Measurements from ENCODE around the gene SDS.

SDS gene

GRCh38 chr12:113422030-113422885 is 18.6 kb upstream of the SDS start, which contains the start of gene SDSL:
TSS of gene SDSL (plus strand) at chr12:113422380. CDS start at chr12:113427983, 5,603 bp downstream.
- Histone ChIP-seq H3K9ac (ENCODE audit: insufficient read length) (no peak within 1 kb of the TSS), H3K27ac (no peak within 1 kb of the TSS), H3K4me3 (no peak within 1 kb of the TSS), H3K9me3 (ENCODE audit: low read depth, low read length) (no peaks in the 10 kb centered on the region), H3K36me3 (ENCODE audit: insufficient read depth, low read length) (no peaks in the 10 kb centered on the region)
- no peak for DNase-seq (ENCODE audit: low read depth, low spot score)
- TF ChIP-seq EZH2 (IDR thresholded peaks at IDR 0.05): no peak

- H3K27ac ChIP-seq: no peak overlapping the region
- H3K4me3 ChIP-seq: no peak overlapping the region
- no peak for DNase-seq (ENCODE audit: low read depth, low spot score)
- no peaks in the 10 kb centered on the region for H3K36me3 ChIP-seq (ENCODE audit: insufficient read depth, low read length)
- H3K9me3 ChIP-seq (ENCODE audit: low read depth, low read length): no peaks in the 10 kb centered on the region
- no peak for TF ChIP-seq POLR2AphosphoS5 (IDR thresholded peaks at IDR 0.05; ENCODE audit: borderline replicate concordance, low read depth, low read length)
- no peak for TF ChIP-seq FOXP2 (optimal IDR thresholded peaks at IDR 0.05; ENCODE audit: control extremely low read depth, extremely low read length, insufficient read depth)
- TF ChIP-seq EZH2 (IDR thresholded peaks at IDR 0.05): no peak
- no peak overlapping the region for H3K9ac ChIP-seq (ENCODE audit: insufficient read length)
Measured at GRCh38 chr12:113420996-113421595, 17.4 kb upstream of the SDS start.

- Histone ChIP-seq H3K27ac (no peak overlapping the region), H3K4me3 (no peak overlapping the region), H3K9me3 (ENCODE audit: low read depth, low read length) (no peaks in the 10 kb centered on the region), H3K36me3 (ENCODE audit: insufficient read depth, low read length) (no peaks in the 10 kb centered on the region), H3K9ac (ENCODE audit: insufficient read length) (no peak overlapping the region)
- TF ChIP-seq POLR2AphosphoS5 (IDR thresholded peaks at IDR 0.05; ENCODE audit: borderline replicate concordance, low read depth, low read length): no peak
- TF ChIP-seq EZH2 (IDR thresholded peaks at IDR 0.05): no peak
- TF ChIP-seq FOXP2 (optimal IDR thresholded peaks at IDR 0.05; ENCODE audit: control extremely low read depth, extremely low read length, insufficient read depth): no peak
- DNase-seq (ENCODE audit: low read depth, low spot score): no peak
Measured at GRCh38 chr12:113418213-113418879, 14.7 kb upstream of the SDS start.

GRCh38 chr12:113416091-113416754 is 12.5 kb upstream of the SDS start:
- TF ChIP-seq POLR2AphosphoS5 (IDR thresholded peaks at IDR 0.05; ENCODE audit: borderline replicate concordance, low read depth, low read length) (no peak), EZH2 (IDR thresholded peaks at IDR 0.05) (no peak), FOXP2 (optimal IDR thresholded peaks at IDR 0.05; ENCODE audit: control extremely low read depth, extremely low read length, insufficient read depth) (no peak)
- H3K9me3 ChIP-seq (ENCODE audit: low read depth, low read length): no peaks in the 10 kb centered on the region
- no peak overlapping the region for H3K4me3 ChIP-seq
- H3K9ac ChIP-seq (ENCODE audit: insufficient read length): no peak overlapping the region
- no peaks in the 10 kb centered on the region for H3K36me3 ChIP-seq (ENCODE audit: insufficient read depth, low read length)
- no peak overlapping the region for H3K27ac ChIP-seq
- DNase-seq (ENCODE audit: low read depth, low spot score): no peak

- Histone ChIP-seq H3K4me3 (no peak overlapping the region), H3K36me3 (ENCODE audit: insufficient read depth, low read length) (no peaks in the 10 kb centered on the region), H3K9me3 (ENCODE audit: low read depth, low read length) (no peaks in the 10 kb centered on the region), H3K27ac (no peak overlapping the region), H3K9ac (ENCODE audit: insufficient read length) (no peak overlapping the region)
- TF ChIP-seq EZH2 (IDR thresholded peaks at IDR 0.05): no peak
- TF ChIP-seq POLR2AphosphoS5 (IDR thresholded peaks at IDR 0.05; ENCODE audit: borderline replicate concordance, low read depth, low read length): no peak
- TF ChIP-seq FOXP2 (optimal IDR thresholded peaks at IDR 0.05; ENCODE audit: control extremely low read depth, extremely low read length, insufficient read depth): no peak
- DNase-seq (ENCODE audit: low read depth, low spot score): no peak
Measured at GRCh38 chr12:113414519-113415038, 10.9 kb upstream of the SDS start.

- Histone ChIP-seq H3K9ac (ENCODE audit: insufficient read length) (no peak overlapping the region), H3K9me3 (ENCODE audit: low read depth, low read length) (no peaks in the 10 kb centered on the region), H3K36me3 (ENCODE audit: insufficient read depth, low read length) (no peaks in the 10 kb centered on the region), H3K4me3 (no peak overlapping the region), H3K27ac (no peak overlapping the region)
- DNase-seq (ENCODE audit: low read depth, low spot score): no peak
- no peak for TF ChIP-seq FOXP2 (optimal IDR thresholded peaks at IDR 0.05; ENCODE audit: control extremely low read depth, extremely low read length, insufficient read depth)
- no peak for TF ChIP-seq EZH2 (IDR thresholded peaks at IDR 0.05)
- no peak for TF ChIP-seq POLR2AphosphoS5 (IDR thresholded peaks at IDR 0.05; ENCODE audit: borderline replicate concordance, low read depth, low read length)
Measured at GRCh38 chr12:113413488-113413939, 9.8 kb upstream of the SDS start.

- Histone ChIP-seq H3K9ac (ENCODE audit: insufficient read length) (no peak overlapping the region), H3K4me3 (no peak overlapping the region), H3K36me3 (ENCODE audit: insufficient read depth, low read length) (no peaks in the 10 kb centered on the region), H3K27ac (no peak overlapping the region), H3K9me3 (ENCODE audit: low read depth, low read length) (no peaks in the 10 kb centered on the region)
- no peak for TF ChIP-seq POLR2AphosphoS5 (IDR thresholded peaks at IDR 0.05; ENCODE audit: borderline replicate concordance, low read depth, low read length)
- TF ChIP-seq EZH2 (IDR thresholded peaks at IDR 0.05): no peak
- TF ChIP-seq FOXP2 (optimal IDR thresholded peaks at IDR 0.05; ENCODE audit: control extremely low read depth, extremely low read length, insufficient read depth): no peak
- no peak for DNase-seq (ENCODE audit: low read depth, low spot score)
Measured at GRCh38 chr12:113409462-113410124, 5.9 kb upstream of the SDS start.

Measured in SK-N-MC (cell line).